ENCODE measurements around the gene KIF17.

DNA sequence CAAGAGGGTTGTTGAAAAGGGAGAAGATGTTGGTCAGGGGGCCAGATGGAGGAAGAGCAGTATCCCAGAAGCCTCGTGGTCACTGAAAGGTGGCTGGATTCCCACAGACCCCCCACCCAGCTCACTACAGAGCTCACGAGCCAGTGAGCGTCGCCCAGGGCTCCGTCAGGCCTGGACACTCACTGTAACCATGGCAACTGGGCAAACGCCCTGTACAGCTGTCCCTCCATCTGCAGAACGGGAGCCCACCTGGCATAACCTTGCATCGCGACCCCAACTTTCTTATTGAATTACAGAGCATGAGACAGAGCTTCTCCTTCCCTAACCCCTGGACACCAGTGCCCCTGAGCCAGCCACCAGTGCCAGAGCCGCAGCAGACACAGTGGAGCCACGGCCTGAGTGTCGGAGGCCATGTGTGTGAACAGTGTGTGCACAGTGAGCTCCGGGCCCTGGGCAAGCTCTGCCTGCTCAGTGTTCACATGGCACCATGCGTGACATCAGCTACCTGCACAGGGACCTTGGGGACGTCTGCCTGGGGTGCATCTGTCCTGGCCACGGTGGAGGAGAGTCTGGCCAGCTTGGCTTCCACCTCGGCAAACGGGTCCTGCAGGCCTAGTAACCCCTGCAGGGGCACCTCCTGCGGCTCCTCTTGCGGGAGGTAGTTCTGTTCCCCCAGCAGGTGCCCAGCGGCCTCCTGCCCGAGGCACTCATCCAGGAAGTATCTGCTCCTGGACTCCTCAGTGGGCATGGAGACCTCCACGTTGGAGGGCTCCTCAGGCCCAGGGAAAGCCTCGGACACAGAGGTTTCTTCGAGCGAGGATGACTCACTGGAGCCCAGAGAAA lies 30.7 kb downstream of the KIF17 start:
- TF ChIP-seq, protein P1, sequence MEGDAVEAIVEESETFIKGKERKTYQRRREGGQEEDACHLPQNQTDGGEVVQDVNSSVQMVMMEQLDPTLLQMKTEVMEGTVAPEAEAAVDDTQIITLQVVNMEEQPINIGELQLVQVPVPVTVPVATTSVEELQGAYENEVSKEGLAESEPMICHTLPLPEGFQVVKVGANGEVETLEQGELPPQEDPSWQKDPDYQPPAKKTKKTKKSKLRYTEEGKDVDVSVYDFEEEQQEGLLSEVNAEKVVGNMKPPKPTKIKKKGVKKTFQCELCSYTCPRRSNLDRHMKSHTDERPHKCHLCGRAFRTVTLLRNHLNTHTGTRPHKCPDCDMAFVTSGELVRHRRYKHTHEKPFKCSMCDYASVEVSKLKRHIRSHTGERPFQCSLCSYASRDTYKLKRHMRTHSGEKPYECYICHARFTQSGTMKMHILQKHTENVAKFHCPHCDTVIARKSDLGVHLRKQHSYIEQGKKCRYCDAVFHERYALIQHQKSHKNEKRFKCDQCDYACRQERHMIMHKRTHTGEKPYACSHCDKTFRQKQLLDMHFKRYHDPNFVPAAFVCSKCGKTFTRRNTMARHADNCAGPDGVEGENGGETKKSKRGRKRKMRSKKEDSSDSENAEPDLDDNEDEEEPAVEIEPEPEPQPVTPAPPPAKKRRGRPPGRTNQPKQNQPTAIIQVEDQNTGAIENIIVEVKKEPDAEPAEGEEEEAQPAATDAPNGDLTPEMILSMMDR (IDR thresholded peaks at IDR 0.05 in 2 of 3, conservative IDR thresholded peaks at IDR 0.05 in 1 of 3; ENCODE audit: borderline replicate concordance in 1 of 3, insufficient read depth in 1 of 3, low read depth in 2 of 3, low read length in 2 of 3) = no peak
- TF ChIP-seq TCF7L2 (IDR thresholded peaks at IDR 0.05; ENCODE audit: borderline replicate concordance, extremely low read depth, insufficient read depth, insufficient read length) (no peak), EZH2phosphoT487 (IDR thresholded peaks at IDR 0.05; ENCODE audit: borderline replicate concordance) (no peak), POLR2A (IDR thresholded peaks at IDR 0.05; ENCODE audit: borderline replicate concordance, extremely low read depth, insufficient read depth, insufficient read length) (no peak), POLR2AphosphoS5 (IDR thresholded peaks at IDR 0.05; ENCODE audit: low read depth, low read length) (no peak), SP1 (IDR thresholded peaks at IDR 0.05; ENCODE audit: low read depth) (no peak), EZH2 (IDR thresholded peaks at IDR 0.05) (no peak), EGR1 (IDR thresholded peaks at IDR 0.05; ENCODE audit: low read depth) (no peak), ZNF274 (IDR thresholded peaks at IDR 0.05; ENCODE audit: low read depth, low read length) (no peak), JUND (IDR thresholded peaks at IDR 0.05) (no peak)
- TF ChIP-seq, protein P2, sequence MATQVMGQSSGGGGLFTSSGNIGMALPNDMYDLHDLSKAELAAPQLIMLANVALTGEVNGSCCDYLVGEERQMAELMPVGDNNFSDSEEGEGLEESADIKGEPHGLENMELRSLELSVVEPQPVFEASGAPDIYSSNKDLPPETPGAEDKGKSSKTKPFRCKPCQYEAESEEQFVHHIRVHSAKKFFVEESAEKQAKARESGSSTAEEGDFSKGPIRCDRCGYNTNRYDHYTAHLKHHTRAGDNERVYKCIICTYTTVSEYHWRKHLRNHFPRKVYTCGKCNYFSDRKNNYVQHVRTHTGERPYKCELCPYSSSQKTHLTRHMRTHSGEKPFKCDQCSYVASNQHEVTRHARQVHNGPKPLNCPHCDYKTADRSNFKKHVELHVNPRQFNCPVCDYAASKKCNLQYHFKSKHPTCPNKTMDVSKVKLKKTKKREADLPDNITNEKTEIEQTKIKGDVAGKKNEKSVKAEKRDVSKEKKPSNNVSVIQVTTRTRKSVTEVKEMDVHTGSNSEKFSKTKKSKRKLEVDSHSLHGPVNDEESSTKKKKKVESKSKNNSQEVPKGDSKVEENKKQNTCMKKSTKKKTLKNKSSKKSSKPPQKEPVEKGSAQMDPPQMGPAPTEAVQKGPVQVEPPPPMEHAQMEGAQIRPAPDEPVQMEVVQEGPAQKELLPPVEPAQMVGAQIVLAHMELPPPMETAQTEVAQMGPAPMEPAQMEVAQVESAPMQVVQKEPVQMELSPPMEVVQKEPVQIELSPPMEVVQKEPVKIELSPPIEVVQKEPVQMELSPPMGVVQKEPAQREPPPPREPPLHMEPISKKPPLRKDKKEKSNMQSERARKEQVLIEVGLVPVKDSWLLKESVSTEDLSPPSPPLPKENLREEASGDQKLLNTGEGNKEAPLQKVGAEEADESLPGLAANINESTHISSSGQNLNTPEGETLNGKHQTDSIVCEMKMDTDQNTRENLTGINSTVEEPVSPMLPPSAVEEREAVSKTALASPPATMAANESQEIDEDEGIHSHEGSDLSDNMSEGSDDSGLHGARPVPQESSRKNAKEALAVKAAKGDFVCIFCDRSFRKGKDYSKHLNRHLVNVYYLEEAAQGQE (IDR thresholded peaks at IDR 0.05; ENCODE audit: low read depth) = no peak
- TF ChIP-seq, protein P3, sequence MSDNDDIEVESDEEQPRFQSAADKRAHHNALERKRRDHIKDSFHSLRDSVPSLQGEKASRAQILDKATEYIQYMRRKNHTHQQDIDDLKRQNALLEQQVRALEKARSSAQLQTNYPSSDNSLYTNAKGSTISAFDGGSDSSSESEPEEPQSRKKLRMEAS (IDR thresholded peaks at IDR 0.05) = no peak

All from HCT116 (cell line).